Ecto neural progenitor cell (in vitro differentiated cells): Measurements from ENCODE around the gene TAS2R8.
"Not testable (repeated sequence)": the region's sequence is repeated elsewhere in the genome, so short reads cannot be mapped to it uniquely, and the experiment has no call there.

ENCODE experiments used
- DNase-seq: peaks from one replicate; pipeline ENCODE4 v3.0.0-alpha.2; 2018; ENCODE audit warnings: low spot score

TAS2R8 gene

GRCh38 chr12:10807186-10807585 lies at the start of gene TAS2R8:
TAS2R8 (minus strand) TSS chr12:10807286; CDS start chr12:10806980, 306 bp downstream.
- no peak for DNase-seq

- no peak for DNase-seq
Observed at GRCh38 chr12:10855807-10856206, 48.7 kb upstream of the TAS2R8 start.

- no peak for DNase-seq
Observed at GRCh38 chr12:10853776-10854175, 46.7 kb upstream of the TAS2R8 start.

- no peak for DNase-seq
Observed at GRCh38 chr12:10851243-10851858, 44.3 kb upstream of the TAS2R8 start.

GRCh38 chr12:10849425-10849878 lies 42.4 kb upstream of the TAS2R8 start, which contains the start of gene PRR4:
PRR4 (minus strand) TSS chr12:10849475; CDS start chr12:10849437, 38 bp downstream.
- DNase-seq: no peak

GRCh38 chr12:10847744-10848143 lies 40.7 kb upstream of the TAS2R8 start:
- no peak for DNase-seq

GRCh38 chr12:10842862-10843261 lies 35.8 kb upstream of the TAS2R8 start:
- DNase-seq: no peak

- no peak for DNase-seq
Observed at GRCh38 chr12:10838461-10838860, 31.4 kb upstream of the TAS2R8 start.

- no peak for DNase-seq
Observed at GRCh38 chr12:10829994-10830393, 22.9 kb upstream of the TAS2R8 start.

GRCh38 chr12:10826258-10826657 lies 19.2 kb upstream of the TAS2R8 start, which contains the start of gene TAS2R10:
TAS2R10 (minus strand) TSS chr12:10826358; CDS start chr12:10826269, 89 bp downstream.
- DNase-seq: no peak

- DNase-seq: no peak
Observed at GRCh38 chr12:10824957-10825356, 17.9 kb upstream of the TAS2R8 start.

- DNase-seq: no peak
Observed at GRCh38 chr12:10811883-10812536, 4.9 kb upstream of the TAS2R8 start.

GRCh38 chr12:10810068-10810467 lies 3.0 kb upstream of the TAS2R8 start, which contains the start of gene TAS2R9:
TAS2R9 (minus strand) TSS chr12:10810168; CDS start chr12:10810075, 93 bp downstream.
- DNase-seq: no peak

GRCh38 chr12:10802587-10802986 lies 4.5 kb downstream of the TAS2R8 start, which contains the start of gene TAS2R7:
TAS2R7 (minus strand) TSS chr12:10802627; CDS start chr12:10802570, 57 bp downstream.
- DNase-seq: no peak

- no peak for DNase-seq
Observed at GRCh38 chr12:10801741-10802140, 5.3 kb downstream of the TAS2R8 start.

GRCh38 chr12:10794222-10794621 lies 12.9 kb downstream of the TAS2R8 start:
- DNase-seq: no peak

GRCh38 chr12:10791769-10792168 lies 15.3 kb downstream of the TAS2R8 start:
- not testable (repeated sequence) for DNase-seq

- DNase-seq: no peak
Observed at GRCh38 chr12:10783252-10783651, 23.8 kb downstream of the TAS2R8 start.

GRCh38 chr12:10779103-10779502 lies 28.0 kb downstream of the TAS2R8 start:
- DNase-seq: no peak

- DNase-seq: no peak
Observed at GRCh38 chr12:10771132-10771733, 35.9 kb downstream of the TAS2R8 start.

GRCh38 chr12:10759657-10760056 lies 47.4 kb downstream of the TAS2R8 start:
- DNase-seq: no peak

- DNase-seq: no peak
Observed at GRCh38 chr12:10756194-10756593, 50.9 kb downstream of the TAS2R8 start.
